HepG2 (cell line): ENCODE data around the gene IRX5. TPM values are rescaled to one million over a fixed set of nuclear protein-coding genes. Genes with fewer than 3 reads are reported as not detected.

Experiments used
- ATAC-seq: fragments of 200-7000 bp; cut with Tn5 transposase; 3 replicates; pipeline ENCODE4 v1.9.1; 2020; ENCODE audit warnings: mild to moderate bottlenecking, moderate library complexity
- BruUV-seq: library from RNA; stranded (reverse); fragments of 400-500 nt; replicated peaks from 2 replicates; lab custom pipeline; 2021; lab: Mats Ljungman, UMichigan
- CTCF ChIA-PET: fragments of 300-600 bp; formaldehyde crosslinking; extraction: SDS; loops from one replicate; lab custom pipeline; 2021; ENCODE audit warnings: low total read pairs, inconsistent platforms, low intra/inter-chr PET ratio; lab: Yijun Ruan, JAX
- POLR2A ChIA-PET: fragments of 350-600 bp; sonication (Branson Sonifier 250); formaldehyde crosslinking; loops from one replicate; lab custom pipeline; 2020; ENCODE audit warnings: antibody characterized with exemption, inconsistent platforms; lab: Yijun Ruan, JAX
- DNase-seq: peaks from one replicate; pipeline ENCODE4 v3.0.0-alpha.2; 2015; ENCODE audit warnings: low spot score
- FAIRE-seq: peaks from 3 replicates; lab custom pipeline; 2011; peaks lifted over from hg19 to GRCh38; lab: Jason Lieb, UNC
- H2AFZ ChIP-seq: one replicate; pipeline ENCODE4 v1.6.1; 2011; ENCODE audit warnings: low read length, inconsistent platforms
- H3K27ac ChIP-seq: fragments of 300-600 bp; 3 replicates; pipeline ENCODE4 v1.8.0; 2011; ENCODE audit warnings: mixed run types, mild to moderate bottlenecking, mixed read lengths, low read length, inconsistent platforms; ENCODE audit not compliant: insufficient read depth; ENCODE audit errors: extremely low read length
- H3K27me3 ChIP-seq, 2 experiments: fragments of 200-600 bp in 1 of 2; 2 replicates in 1 of 2; 3 replicates in 1 of 2; pipeline versions ENCODE4 v1.6.0 to v1.8.0; 2011; ENCODE audit warnings: low read length in 2 of 2, mild to moderate bottlenecking in 2 of 2, moderate library complexity in 2 of 2, inconsistent platforms in 1 of 2; ENCODE audit not compliant: insufficient read depth in 2 of 2, control insufficient read depth in 1 of 2
- H3K36me3 ChIP-seq, 2 experiments: fragments of 200-600 bp in 1 of 2; replicated peaks in 1 of 2; 2 replicates in 1 of 2; 3 replicates in 1 of 2; pipeline versions ENCODE4 v1.5.1 to v1.8.0; 2011; ENCODE audit warnings: low read length in 2 of 2, inconsistent platforms in 1 of 2; ENCODE audit not compliant: insufficient read depth in 2 of 2, control insufficient read depth in 1 of 2
- H3K4me1 ChIP-seq: 2 replicates; pipeline ENCODE4 v1.5.1; 2012; ENCODE audit warnings: low read length, inconsistent platforms; ENCODE audit not compliant: insufficient read depth
- H3K4me2 ChIP-seq: 2 replicates; pipeline ENCODE4 v1.6.0; 2011; ENCODE audit warnings: low read depth, low read length, inconsistent platforms
- H3K4me3 ChIP-seq, 3 experiments: fragments of 200-600 bp in 1 of 3; sonication (generic), shearing (Covaris generic) in 1 of 3; replicated peaks in 1 of 3; 2 replicates each; pipeline ENCODE4 v1.5.1; 2011 to 2016; ENCODE audit warnings: low read length in 3 of 3, inconsistent platforms in 2 of 3, low read depth in 2 of 3, mild to moderate bottlenecking in 2 of 3, control low read depth in 1 of 3, mixed read lengths in 1 of 3; ENCODE audit not compliant: insufficient read depth in 1 of 3
- H3K79me2 ChIP-seq: one replicate; pipeline ENCODE4 v1.6.1; 2011; ENCODE audit warnings: low read length, inconsistent platforms; ENCODE audit not compliant: insufficient read depth
- H3K9ac ChIP-seq: 2 replicates; pipeline ENCODE4 v1.6.0; 2011; ENCODE audit warnings: mild to moderate bottlenecking, low read depth, low read length, inconsistent platforms; ENCODE audit not compliant: insufficient read depth
- H3K9me3 ChIP-seq: 2 replicates; pipeline ENCODE4 v1.5.1; 2012; ENCODE audit warnings: mild to moderate bottlenecking, low read length
- H4K20me1 ChIP-seq: 2 replicates; pipeline ENCODE4 v1.6.0; 2011; ENCODE audit warnings: inconsistent platforms, mild to moderate bottlenecking, low read length, moderate library complexity; ENCODE audit not compliant: insufficient read depth
- HNRNPK ChIP-seq: fragments of 200-400 bp; formaldehyde crosslinking; IDR thresholded peaks from 2 replicates; pipeline ENCODE4 v1.6.1; 2018; ENCODE audit warnings: low read length, low read depth, moderate library complexity, mild to moderate bottlenecking; ENCODE audit not compliant: poor library complexity, severe bottlenecking
- MEIS2 ChIP-seq: sonication (generic); formaldehyde crosslinking; IDR thresholded peaks from 2 replicates; pipeline ENCODE4 v1.9.0; 2021; ENCODE audit warnings: mild to moderate bottlenecking, missing genetic modification reagents
- NFE2 ChIP-seq: sonication (generic); formaldehyde crosslinking; IDR thresholded peaks from 2 replicates; pipeline ENCODE4 v1.4.0; 2020; ENCODE audit warnings: missing genetic modification reagents
- NFE2L1 ChIP-seq: sonication (generic); formaldehyde crosslinking; IDR thresholded peaks from 2 replicates; pipeline ENCODE4 v1.4.0; 2020; ENCODE audit warnings: missing genetic modification reagents, mild to moderate bottlenecking, borderline replicate concordance
- ZFAT ChIP-seq: sonication (generic); formaldehyde crosslinking; conservative IDR thresholded peaks from 2 replicates; pipeline ENCODE4 v1.8.1; 2023; ENCODE audit warnings: missing genetic modification reagents, inconsistent platforms
- ZNF136 ChIP-seq: sonication (generic); formaldehyde crosslinking; IDR thresholded peaks from 2 replicates; pipeline ENCODE4 v1.8.1; 2022; ENCODE audit warnings: low read depth, mild to moderate bottlenecking, moderate library complexity, missing genetic modification reagents
- ZNF230 ChIP-seq: sonication (generic); formaldehyde crosslinking; IDR thresholded peaks from 2 replicates; pipeline ENCODE4 v1.4.0; 2020; ENCODE audit warnings: mild to moderate bottlenecking, missing genetic modification reagents
- WGBS: methylation state at CpG from one replicate; pipeline ENCODE4 v1.1.6; 2017; ENCODE audit warnings: low lambda C conversion rate; 5-methylcytosine and 5-hydroxymethylcytosine counted together
- in situ Hi-C: cut with HindIII; loops from 2 replicates; pipeline ENCODE4 v1.10.0; 2017; ENCODE audit warnings: low pct_unique_long_range_greater_than_20kb; ENCODE audit not compliant: extremely low pct_ligation_motif_present
- intact Hi-C: fragments of 100-400 bp; cut with micrococcal nuclease; formaldehyde crosslinking; loops from one replicate; pipeline ENCODE4 v1.10.0; 2022; ENCODE audit not compliant: unreplicated experiment
- polyA plus RNA-seq, 8 experiments: library from polyadenylated mRNA; depleted of rRNA in 3 of 8; stranded (reverse) in 7 of 8; unstranded in 1 of 8; fragments of >200 nt; fragmentation: Illumina TruSeq in 4 of 8; extraction: Trizol in 4 of 8; gene quantifications; 2 replicates each; pipeline versions ENCODE4 v1.2.1 to v1.2.3, GENCODE V29; 2011 to 2016; ENCODE audit warnings: low read depth in 4 of 8, missing spikeins in 1 of 8, mixed read lengths in 1 of 8; ENCODE audit not compliant: insufficient read depth in 1 of 8
- total RNA-seq, 5 experiments: library from RNA; depleted of rRNA; stranded (reverse); fragments of >200 nt; fragmentation: Illumina TruSeq; extraction: Trizol; gene quantifications; 2 replicates each; pipeline ENCODE4 v1.2.3, GENCODE V29; 2016; ENCODE audit warnings: low read depth in 1 of 5
- TF ChIP-seq, protein P1 (sequence below): sonication (generic); formaldehyde crosslinking; IDR thresholded peaks from 2 replicates; pipeline ENCODE4 v1.5.1; 2020; ENCODE audit warnings: missing genetic modification reagents, mild to moderate bottlenecking, borderline replicate concordance
- TF ChIP-seq, protein P2 (sequence below): sonication (generic); formaldehyde crosslinking; conservative IDR thresholded peaks from 2 replicates; pipeline ENCODE4 v1.8.0; 2022; ENCODE audit warnings: low read depth, missing genetic modification reagents
- TF ChIP-seq, protein P3 (sequence below): sonication (generic); formaldehyde crosslinking; IDR thresholded peaks from 2 replicates; pipeline ENCODE4 v1.4.0; 2020; ENCODE audit warnings: missing genetic modification reagents, borderline replicate concordance
- TF ChIP-seq, protein P4 (sequence below): sonication (generic); formaldehyde crosslinking; IDR thresholded peaks from 2 replicates; pipeline ENCODE4 v1.8.0; 2022; ENCODE audit warnings: missing genetic modification reagents, mild to moderate bottlenecking, moderate library complexity, borderline replicate concordance
- TF ChIP-seq, protein P5 (sequence below): sonication (generic); formaldehyde crosslinking; IDR thresholded peaks from 2 replicates; pipeline ENCODE4 v1.9.0; 2021; ENCODE audit warnings: missing genetic modification reagents, borderline replicate concordance

The IRX5 gene
- total and polyA plus RNA-seq, 2 of the 13 experiments (the other 11 are each of a cell fraction or from before 2014, with no cell fraction given), result not detected

DNA sequence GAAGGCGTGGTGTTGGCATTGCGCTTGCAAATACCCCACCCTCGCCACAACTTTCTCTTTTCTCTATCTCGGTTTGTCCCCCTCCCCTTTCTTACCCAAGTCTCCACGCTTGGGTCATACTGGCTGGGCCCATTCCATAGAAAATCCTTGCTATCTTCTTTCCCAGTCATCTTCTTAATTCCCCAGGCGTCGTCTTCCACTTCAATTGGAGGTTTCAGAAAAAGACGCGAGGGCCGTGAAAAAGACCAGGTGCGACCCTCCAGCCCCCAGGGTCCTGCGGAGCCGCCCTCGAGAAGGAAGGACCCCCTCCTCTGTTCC, 8.3 kb downstream of the IRX5 start:
- in situ Hi-C loops, result no loop called here
- no peak for ATAC-seq
- peaks cover 13 to 78% of the 10 kb centered on the region in 2 experiments for H3K27me3 ChIP-seq
- no peaks in the 10 kb centered on the region for H3K79me2 ChIP-seq
- H3K4me3 ChIP-seq, result no peak overlapping the region
- no peak overlapping the region for H2AFZ ChIP-seq
- H3K9me3 ChIP-seq, result no peaks in the 10 kb centered on the region
- no peak overlapping the region for H3K4me2 ChIP-seq
- BruUV-seq, result no TSS peak
- H3K4me1 ChIP-seq, result no peaks in the 10 kb centered on the region
- ChIA-PET POLR2A (no interaction called here), CTCF (no interaction called here)
- FAIRE-seq, result no peak
- H4K20me1 ChIP-seq, result no peaks in the 10 kb centered on the region
- no peaks in the 10 kb centered on the region for H3K36me3 ChIP-seq
- DNase-seq, result no peak
- H3K27ac ChIP-seq, result no peak overlapping the region
- 39% methylated on average over 14 of the region's 14 CpGs for WGBS
- intact Hi-C loops, result no loop called here
- no peak overlapping the region for H3K9ac ChIP-seq
- TF ChIP-seq, protein P1, sequence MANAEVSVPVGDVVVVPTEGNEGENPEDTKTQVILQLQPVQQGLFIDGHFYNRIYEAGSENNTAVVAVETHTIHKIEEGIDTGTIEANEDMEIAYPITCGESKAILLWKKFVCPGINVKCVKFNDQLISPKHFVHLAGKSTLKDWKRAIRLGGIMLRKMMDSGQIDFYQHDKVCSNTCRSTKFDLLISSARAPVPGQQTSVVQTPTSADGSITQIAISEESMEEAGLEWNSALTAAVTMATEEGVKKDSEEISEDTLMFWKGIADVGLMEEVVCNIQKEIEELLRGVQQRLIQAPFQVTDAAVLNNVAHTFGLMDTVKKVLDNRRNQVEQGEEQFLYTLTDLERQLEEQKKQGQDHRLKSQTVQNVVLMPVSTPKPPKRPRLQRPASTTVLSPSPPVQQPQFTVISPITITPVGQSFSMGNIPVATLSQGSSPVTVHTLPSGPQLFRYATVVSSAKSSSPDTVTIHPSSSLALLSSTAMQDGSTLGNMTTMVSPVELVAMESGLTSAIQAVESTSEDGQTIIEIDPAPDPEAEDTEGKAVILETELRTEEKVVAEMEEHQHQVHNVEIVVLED (CRISPR knock-in tag), result no peak
- TF ChIP-seq ZNF230 (CRISPR knock-in tag) (no peak), HNRNPK (no peak), ZFAT (CRISPR knock-in tag) (no peak), NFE2L1 (CRISPR knock-in tag) (no peak), NFE2 (no peak), MEIS2 (CRISPR knock-in tag) (no peak), ZNF136 (CRISPR knock-in tag) (no peak)
- TF ChIP-seq, protein P2, sequence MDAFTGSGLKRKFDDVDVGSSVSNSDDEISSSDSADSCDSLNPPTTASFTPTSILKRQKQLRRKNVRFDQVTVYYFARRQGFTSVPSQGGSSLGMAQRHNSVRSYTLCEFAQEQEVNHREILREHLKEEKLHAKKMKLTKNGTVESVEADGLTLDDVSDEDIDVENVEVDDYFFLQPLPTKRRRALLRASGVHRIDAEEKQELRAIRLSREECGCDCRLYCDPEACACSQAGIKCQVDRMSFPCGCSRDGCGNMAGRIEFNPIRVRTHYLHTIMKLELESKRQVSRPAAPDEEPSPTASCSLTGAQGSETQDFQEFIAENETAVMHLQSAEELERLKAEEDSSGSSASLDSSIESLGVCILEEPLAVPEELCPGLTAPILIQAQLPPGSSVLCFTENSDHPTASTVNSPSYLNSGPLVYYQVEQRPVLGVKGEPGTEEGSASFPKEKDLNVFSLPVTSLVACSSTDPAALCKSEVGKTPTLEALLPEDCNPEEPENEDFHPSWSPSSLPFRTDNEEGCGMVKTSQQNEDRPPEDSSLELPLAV (CRISPR knock-in tag), result no peak
- TF ChIP-seq, protein P3, sequence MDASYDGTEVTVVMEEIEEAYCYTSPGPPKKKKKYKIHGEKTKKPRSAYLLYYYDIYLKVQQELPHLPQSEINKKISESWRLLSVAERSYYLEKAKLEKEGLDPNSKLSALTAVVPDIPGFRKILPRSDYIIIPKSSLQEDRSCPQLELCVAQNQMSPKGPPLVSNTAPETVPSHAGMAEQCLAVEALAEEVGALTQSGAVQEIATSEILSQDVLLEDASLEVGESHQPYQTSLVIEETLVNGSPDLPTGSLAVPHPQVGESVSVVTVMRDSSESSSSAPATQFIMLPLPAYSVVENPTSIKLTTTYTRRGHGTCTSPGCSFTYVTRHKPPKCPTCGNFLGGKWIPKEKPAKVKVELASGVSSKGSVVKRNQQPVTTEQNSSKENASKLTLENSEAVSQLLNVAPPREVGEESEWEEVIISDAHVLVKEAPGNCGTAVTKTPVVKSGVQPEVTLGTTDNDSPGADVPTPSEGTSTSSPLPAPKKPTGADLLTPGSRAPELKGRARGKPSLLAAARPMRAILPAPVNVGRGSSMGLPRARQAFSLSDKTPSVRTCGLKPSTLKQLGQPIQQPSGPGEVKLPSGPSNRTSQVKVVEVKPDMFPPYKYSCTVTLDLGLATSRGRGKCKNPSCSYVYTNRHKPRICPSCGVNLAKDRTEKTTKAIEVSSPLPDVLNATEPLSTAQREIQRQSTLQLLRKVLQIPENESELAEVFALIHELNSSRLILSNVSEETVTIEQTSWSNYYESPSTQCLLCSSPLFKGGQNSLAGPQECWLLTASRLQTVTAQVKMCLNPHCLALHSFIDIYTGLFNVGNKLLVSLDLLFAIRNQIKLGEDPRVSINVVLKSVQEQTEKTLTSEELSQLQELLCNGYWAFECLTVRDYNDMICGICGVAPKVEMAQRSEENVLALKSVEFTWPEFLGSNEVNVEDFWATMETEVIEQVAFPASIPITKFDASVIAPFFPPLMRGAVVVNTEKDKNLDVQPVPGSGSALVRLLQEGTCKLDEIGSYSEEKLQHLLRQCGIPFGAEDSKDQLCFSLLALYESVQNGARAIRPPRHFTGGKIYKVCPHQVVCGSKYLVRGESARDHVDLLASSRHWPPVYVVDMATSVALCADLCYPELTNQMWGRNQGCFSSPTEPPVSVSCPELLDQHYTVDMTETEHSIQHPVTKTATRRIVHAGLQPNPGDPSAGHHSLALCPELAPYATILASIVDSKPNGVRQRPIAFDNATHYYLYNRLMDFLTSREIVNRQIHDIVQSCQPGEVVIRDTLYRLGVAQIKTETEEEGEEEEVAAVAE, result no peak
- TF ChIP-seq, protein P4, sequence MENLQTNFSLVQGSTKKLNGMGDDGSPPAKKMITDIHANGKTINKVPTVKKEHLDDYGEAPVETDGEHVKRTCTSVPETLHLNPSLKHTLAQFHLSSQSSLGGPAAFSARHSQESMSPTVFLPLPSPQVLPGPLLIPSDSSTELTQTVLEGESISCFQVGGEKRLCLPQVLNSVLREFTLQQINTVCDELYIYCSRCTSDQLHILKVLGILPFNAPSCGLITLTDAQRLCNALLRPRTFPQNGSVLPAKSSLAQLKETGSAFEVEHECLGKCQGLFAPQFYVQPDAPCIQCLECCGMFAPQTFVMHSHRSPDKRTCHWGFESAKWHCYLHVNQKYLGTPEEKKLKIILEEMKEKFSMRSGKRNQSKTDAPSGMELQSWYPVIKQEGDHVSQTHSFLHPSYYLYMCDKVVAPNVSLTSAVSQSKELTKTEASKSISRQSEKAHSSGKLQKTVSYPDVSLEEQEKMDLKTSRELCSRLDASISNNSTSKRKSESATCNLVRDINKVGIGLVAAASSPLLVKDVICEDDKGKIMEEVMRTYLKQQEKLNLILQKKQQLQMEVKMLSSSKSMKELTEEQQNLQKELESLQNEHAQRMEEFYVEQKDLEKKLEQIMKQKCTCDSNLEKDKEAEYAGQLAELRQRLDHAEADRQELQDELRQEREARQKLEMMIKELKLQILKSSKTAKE (CRISPR knock-in tag), result no peak
- TF ChIP-seq, protein P5, sequence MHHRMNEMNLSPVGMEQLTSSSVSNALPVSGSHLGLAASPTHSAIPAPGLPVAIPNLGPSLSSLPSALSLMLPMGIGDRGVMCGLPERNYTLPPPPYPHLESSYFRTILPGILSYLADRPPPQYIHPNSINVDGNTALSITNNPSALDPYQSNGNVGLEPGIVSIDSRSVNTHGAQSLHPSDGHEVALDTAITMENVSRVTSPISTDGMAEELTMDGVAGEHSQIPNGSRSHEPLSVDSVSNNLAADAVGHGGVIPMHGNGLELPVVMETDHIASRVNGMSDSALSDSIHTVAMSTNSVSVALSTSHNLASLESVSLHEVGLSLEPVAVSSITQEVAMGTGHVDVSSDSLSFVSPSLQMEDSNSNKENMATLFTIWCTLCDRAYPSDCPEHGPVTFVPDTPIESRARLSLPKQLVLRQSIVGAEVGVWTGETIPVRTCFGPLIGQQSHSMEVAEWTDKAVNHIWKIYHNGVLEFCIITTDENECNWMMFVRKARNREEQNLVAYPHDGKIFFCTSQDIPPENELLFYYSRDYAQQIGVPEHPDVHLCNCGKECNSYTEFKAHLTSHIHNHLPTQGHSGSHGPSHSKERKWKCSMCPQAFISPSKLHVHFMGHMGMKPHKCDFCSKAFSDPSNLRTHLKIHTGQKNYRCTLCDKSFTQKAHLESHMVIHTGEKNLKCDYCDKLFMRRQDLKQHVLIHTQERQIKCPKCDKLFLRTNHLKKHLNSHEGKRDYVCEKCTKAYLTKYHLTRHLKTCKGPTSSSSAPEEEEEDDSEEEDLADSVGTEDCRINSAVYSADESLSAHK (CRISPR knock-in tag), result no peak
